GM10266 (cell line): Measurements from ENCODE around the gene ZNF613.
"Not testable (repeated sequence)": the region's sequence is repeated elsewhere in the genome, so short reads cannot be mapped to it uniquely, and the experiment has no call there.

Source experiments
- DNase-seq: peaks from one replicate; pipeline ENCODE4 v3.0.0; 2012; ENCODE audit errors: extremely low spot score
- TF ChIP-seq, protein P1 (sequence below): IDR thresholded peaks from 2 replicates; pipeline ENCODE4 v1.5.1; 2012; ENCODE audit warnings: mild to moderate bottlenecking, low read depth; ENCODE audit not compliant: control insufficient read depth, insufficient read depth; ENCODE audit errors: missing control alignments

Gene ZNF613

DNA sequence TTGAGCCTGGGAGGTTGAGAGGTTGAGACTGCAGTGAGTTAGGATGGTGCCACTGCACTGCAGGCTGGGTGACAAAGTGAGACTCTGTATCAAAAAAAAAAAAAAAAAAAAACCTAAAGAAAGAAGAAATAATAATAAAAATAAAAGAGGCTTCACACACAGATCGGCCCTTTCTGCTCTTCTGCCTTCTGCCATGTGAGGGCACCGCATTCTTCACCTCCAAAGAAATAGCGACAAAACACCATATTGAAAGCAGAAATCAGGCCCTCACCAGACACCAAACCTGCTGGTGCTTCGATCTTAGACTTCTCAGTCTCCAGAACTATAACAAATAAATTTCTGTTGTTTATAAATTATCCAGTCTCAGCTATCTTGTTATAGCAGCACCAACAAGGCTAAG is 25.4 kb upstream of the ZNF613 start:
- no peak for DNase-seq
- TF ChIP-seq, protein P1, sequence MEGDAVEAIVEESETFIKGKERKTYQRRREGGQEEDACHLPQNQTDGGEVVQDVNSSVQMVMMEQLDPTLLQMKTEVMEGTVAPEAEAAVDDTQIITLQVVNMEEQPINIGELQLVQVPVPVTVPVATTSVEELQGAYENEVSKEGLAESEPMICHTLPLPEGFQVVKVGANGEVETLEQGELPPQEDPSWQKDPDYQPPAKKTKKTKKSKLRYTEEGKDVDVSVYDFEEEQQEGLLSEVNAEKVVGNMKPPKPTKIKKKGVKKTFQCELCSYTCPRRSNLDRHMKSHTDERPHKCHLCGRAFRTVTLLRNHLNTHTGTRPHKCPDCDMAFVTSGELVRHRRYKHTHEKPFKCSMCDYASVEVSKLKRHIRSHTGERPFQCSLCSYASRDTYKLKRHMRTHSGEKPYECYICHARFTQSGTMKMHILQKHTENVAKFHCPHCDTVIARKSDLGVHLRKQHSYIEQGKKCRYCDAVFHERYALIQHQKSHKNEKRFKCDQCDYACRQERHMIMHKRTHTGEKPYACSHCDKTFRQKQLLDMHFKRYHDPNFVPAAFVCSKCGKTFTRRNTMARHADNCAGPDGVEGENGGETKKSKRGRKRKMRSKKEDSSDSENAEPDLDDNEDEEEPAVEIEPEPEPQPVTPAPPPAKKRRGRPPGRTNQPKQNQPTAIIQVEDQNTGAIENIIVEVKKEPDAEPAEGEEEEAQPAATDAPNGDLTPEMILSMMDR = no peak

GRCh38 chr19:51903192-51903591 is 24.1 kb upstream of the ZNF613 start:
- TF ChIP-seq, protein P1 = no peak

GRCh38 chr19:51904331-51905165 is 22.7 kb upstream of the ZNF613 start, which contains the start of gene ZNF649:
Gene ZNF649, minus strand, starts transcription at chr19:51905017. Its CDS starts 4,910 bp downstream, at chr19:51900107.
- peak; percentile 80 for DNase-seq
- TF ChIP-seq, protein P1 = peak; percentile 26

More at GRCh38 chr19:51903192-51903591, 24.1 kb upstream of the ZNF613 start:
- DNase-seq = no peak

DNA sequence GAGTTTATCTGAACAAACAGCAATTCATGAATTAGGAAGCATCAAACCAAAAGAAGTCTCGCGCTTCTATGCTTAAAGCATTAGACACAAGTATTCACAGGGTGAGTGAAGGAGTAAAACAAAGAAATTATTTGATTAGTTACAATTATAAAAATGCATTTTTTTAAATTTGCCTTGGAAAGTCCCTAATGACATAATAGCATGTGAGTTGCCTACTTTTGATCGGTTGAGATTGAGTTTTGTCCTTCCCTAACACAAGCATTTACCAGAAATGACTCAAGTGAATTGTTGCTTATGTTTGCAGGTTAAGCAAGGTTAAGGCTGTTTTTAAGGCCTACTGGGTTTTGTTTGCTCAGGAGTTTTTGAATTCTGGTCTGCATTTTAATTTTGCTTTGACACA is 22.1 kb upstream of the ZNF613 start:
- no peak for DNase-seq
- TF ChIP-seq, protein P1 = no peak

DNA sequence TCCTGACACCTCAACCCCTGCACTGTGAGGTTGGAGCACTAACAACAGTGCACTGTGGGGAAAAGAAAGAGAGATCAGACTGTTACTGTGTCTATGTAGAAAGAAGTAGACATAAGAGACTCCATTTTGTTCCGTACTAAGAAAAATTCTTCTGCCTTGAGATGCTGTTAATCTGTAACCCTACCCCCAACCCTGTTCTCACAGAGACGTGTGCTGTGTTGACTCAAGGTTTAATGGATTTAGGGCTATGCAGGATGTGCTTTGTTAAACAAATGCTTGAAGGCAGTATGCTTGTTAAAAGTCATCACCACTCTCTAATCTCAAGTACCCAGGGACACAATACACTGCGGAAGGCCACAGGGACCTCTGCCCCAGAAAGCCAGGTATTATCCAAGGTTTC is 21.6 kb upstream of the ZNF613 start:
- DNase-seq = not testable (repeated sequence)

- not testable (repeated sequence) for DNase-seq
These were observed 21.2 kb upstream of the ZNF613 start for GRCh38 chr19:51906108-51906507.

- not testable (repeated sequence) for DNase-seq
These were observed 19.3 kb upstream of the ZNF613 start for GRCh38 chr19:51907981-51908380.

GRCh38 chr19:51915324-51915867 is 11.9 kb upstream of the ZNF613 start:
- TF ChIP-seq, protein P1 = no peak

GRCh38 chr19:51916167-51916566 is 11.1 kb upstream of the ZNF613 start:
- TF ChIP-seq, protein P1 = no peak
- no peak for DNase-seq

More at GRCh38 chr19:51915324-51915867, 11.9 kb upstream of the ZNF613 start:
- DNase-seq = no peak
